Stimulated activated effector memory CD8-positive, alpha-beta T cell treated with anti-CD3 and anti-CD28 coated beads, Interleukin-12 subunit alpha, Interleukin-12 subunit beta, amount 100 ng/mL, for 72 hours (primary cell): ENCODE results near the gene HOXA6.

ENCODE experiments used
- ATAC-seq: fragments of 150-1000 bp; cut with Tn5 transposase; 2 replicates; pipeline ENCODE4 v1.10.0; 2021
- DNase-seq, 2 donors: peaks; one replicate each; pipeline ENCODE4 v3.0.0; 2021 to 2022; ENCODE audit warnings: low spot score in 2 of 2
- H3K27ac Mint-ChIP-seq: one replicate; pipeline ENCODE4 v1.8.0; 2022; ENCODE audit warnings: mild to moderate bottlenecking, mixed read lengths
- H3K36me3 Mint-ChIP-seq: one replicate; pipeline ENCODE4 v1.8.0; 2022; ENCODE audit warnings: mild to moderate bottlenecking, mixed read lengths
- H3K4me1 Mint-ChIP-seq: one replicate; pipeline ENCODE4 v1.8.0; 2022; ENCODE audit warnings: mixed read lengths
- H3K4me3 Mint-ChIP-seq: one replicate; pipeline ENCODE4 v1.8.0; 2022; ENCODE audit warnings: mild to moderate bottlenecking, mixed read lengths
- H3K9me3 Mint-ChIP-seq: one replicate; pipeline ENCODE4 v1.8.0; 2022; ENCODE audit warnings: mixed read lengths

The HOXA6 gene

GRCh38 chr7:27133409-27134231 lies 14.0 kb downstream of the HOXA6 start:
- H3K27ac Mint-ChIP-seq, result no peak overlapping the region
- no peaks in the 10 kb centered on the region for H3K9me3 Mint-ChIP-seq
- H3K4me3 Mint-ChIP-seq, result no peak overlapping the region
- no peaks in the 10 kb centered on the region for H3K36me3 Mint-ChIP-seq
- peaks cover 25% of the 10 kb centered on the region for H3K4me1 Mint-ChIP-seq
- DNase-seq (no peak), ATAC-seq (no peak)

- no peaks in the 10 kb centered on the region for H3K9me3 Mint-ChIP-seq
- peaks cover 25% of the 10 kb centered on the region for H3K4me1 Mint-ChIP-seq
- no peak for DNase-seq
- H3K27ac Mint-ChIP-seq, result no peak overlapping the region
- no peak overlapping the region for H3K4me3 Mint-ChIP-seq
- no peak for ATAC-seq
- no peaks in the 10 kb centered on the region for H3K36me3 Mint-ChIP-seq
These were observed 14.6 kb downstream of the HOXA6 start for GRCh38 chr7:27132978-27133377.

GRCh38 chr7:27132214-27132613 lies 15.4 kb downstream of the HOXA6 start:
- H3K36me3 Mint-ChIP-seq, result no peaks in the 10 kb centered on the region
- no peak overlapping the region for H3K27ac Mint-ChIP-seq
- H3K9me3 Mint-ChIP-seq, result no peaks in the 10 kb centered on the region
- peaks cover 25% of the 10 kb centered on the region for H3K4me1 Mint-ChIP-seq
- no peak for ATAC-seq
- DNase-seq, result no peak
- no peak overlapping the region for H3K4me3 Mint-ChIP-seq

- Mint-ChIP-seq H3K36me3 (no peaks in the 10 kb centered on the region), H3K27ac (no peak overlapping the region), H3K4me1 (peaks cover 25% of the 10 kb centered on the region), H3K9me3 (no peaks in the 10 kb centered on the region), H3K4me3 (peak overlapping the region; percentile 59)
- no peak for ATAC-seq
- DNase-seq, result no peak
These were observed 16.2 kb downstream of the HOXA6 start for GRCh38 chr7:27131390-27131819.

GRCh38 chr7:27130540-27131389 lies 16.8 kb downstream of the HOXA6 start, which contains the start of gene HOXA4:
Gene HOXA4, minus strand, starts transcription at chr7:27130757. Its CDS starts 24 bp downstream, at chr7:27130733.
- ATAC-seq (peak; percentile 92), DNase-seq (peak; percentile 70 to 73)
- H3K36me3 Mint-ChIP-seq, result no peaks in the 10 kb centered on the region
- peak within 1 kb of the TSS; percentile 59 for H3K4me3 Mint-ChIP-seq
- no peaks in the 10 kb centered on the region for H3K9me3 Mint-ChIP-seq
- peaks cover 19% of the 10 kb centered on the region for H3K4me1 Mint-ChIP-seq
- no peak within 1 kb of the TSS for H3K27ac Mint-ChIP-seq

GRCh38 chr7:27129729-27130539 lies 17.6 kb downstream of the HOXA6 start:
- Mint-ChIP-seq H3K27ac (no peak overlapping the region), H3K9me3 (no peaks in the 10 kb centered on the region), H3K36me3 (no peaks in the 10 kb centered on the region), H3K4me1 (peaks cover 12% of the 10 kb centered on the region), H3K4me3 (peak overlapping the region; percentile 59)
- DNase-seq, result no peak
- peak; percentile 53 for ATAC-seq

GRCh38 chr7:27128776-27129728 lies 18.5 kb downstream of the HOXA6 start:
- ATAC-seq (no peak), DNase-seq (no peak)
- Mint-ChIP-seq H3K4me1 (peaks cover 3% of the 10 kb centered on the region), H3K4me3 (peak overlapping the region; percentile 11), H3K36me3 (no peaks in the 10 kb centered on the region), H3K9me3 (no peaks in the 10 kb centered on the region), H3K27ac (no peak overlapping the region)

- no peaks in the 10 kb centered on the region for H3K9me3 Mint-ChIP-seq
- no peaks in the 10 kb centered on the region for H3K4me1 Mint-ChIP-seq
- ATAC-seq (no peak), DNase-seq (no peak)
- no peak overlapping the region for H3K4me3 Mint-ChIP-seq
- H3K27ac Mint-ChIP-seq, result no peak overlapping the region
- no peaks in the 10 kb centered on the region for H3K36me3 Mint-ChIP-seq
These were observed 19.5 kb downstream of the HOXA6 start for GRCh38 chr7:27128034-27128433.

GRCh38 chr7:27126596-27127327 lies 20.8 kb downstream of the HOXA6 start:
- ATAC-seq (no peak), DNase-seq (no peak)
- no peaks in the 10 kb centered on the region for H3K9me3 Mint-ChIP-seq
- no peaks in the 10 kb centered on the region for H3K4me1 Mint-ChIP-seq
- no peak overlapping the region for H3K4me3 Mint-ChIP-seq
- no peaks in the 10 kb centered on the region for H3K36me3 Mint-ChIP-seq
- H3K27ac Mint-ChIP-seq, result no peak overlapping the region

GRCh38 chr7:27125986-27126394 lies 21.6 kb downstream of the HOXA6 start:
- DNase-seq, result no peak
- Mint-ChIP-seq H3K4me1 (no peaks in the 10 kb centered on the region), H3K36me3 (no peaks in the 10 kb centered on the region), H3K4me3 (no peak overlapping the region), H3K9me3 (no peaks in the 10 kb centered on the region), H3K27ac (no peak overlapping the region)
- no peak for ATAC-seq

- no peak for DNase-seq
- no peaks in the 10 kb centered on the region for H3K4me1 Mint-ChIP-seq
- ATAC-seq, result no peak
- no peaks in the 10 kb centered on the region for H3K36me3 Mint-ChIP-seq
- H3K27ac Mint-ChIP-seq, result no peak overlapping the region
- no peaks in the 10 kb centered on the region for H3K9me3 Mint-ChIP-seq
- no peak overlapping the region for H3K4me3 Mint-ChIP-seq
These were observed 22.5 kb downstream of the HOXA6 start for GRCh38 chr7:27124902-27125689.

GRCh38 chr7:27124096-27124901 lies 23.3 kb downstream of the HOXA6 start:
- no peak for DNase-seq
- Mint-ChIP-seq H3K36me3 (no peaks in the 10 kb centered on the region), H3K4me1 (no peaks in the 10 kb centered on the region)

More at GRCh38 chr7:27124096-27124901, 23.3 kb downstream of the HOXA6 start:
- no peaks in the 10 kb centered on the region for H3K9me3 Mint-ChIP-seq
- no peak for ATAC-seq
- H3K27ac Mint-ChIP-seq, result no peak overlapping the region
- no peak overlapping the region for H3K4me3 Mint-ChIP-seq
